WTC11 (cell line): ENCODE data around the gene TDRD1. TPM values are rescaled to one million over a fixed set of nuclear protein-coding genes. Genes with fewer than 3 reads are reported as not detected.

Experiments used
- ATAC-seq: fragments of 200-7000 bp; cut with Tn5 transposase; 2 replicates; pipeline ENCODE4 v1.10.0; 2021; ENCODE audit warnings: mild to moderate bottlenecking, moderate library complexity
- CTCF ChIA-PET: fragments of 300-600 bp; sonication (Branson Sonifier 250); formaldehyde crosslinking; loops from one replicate; lab custom pipeline; 2021; ENCODE audit warnings: antibody characterized with exemption; lab: Charles Lee
- POLR2A ChIA-PET: fragments of 350-600 bp; sonication (Branson Sonifier 250); formaldehyde crosslinking; loops from one replicate; lab custom pipeline; 2021; ENCODE audit warnings: antibody characterized with exemption; lab: Charles Lee
- DNase-seq: peaks from one replicate; pipeline ENCODE4 v3.0.0; 2021; ENCODE audit warnings: low spot score
- H3K27ac Mint-ChIP-seq: 2 replicates; pipeline ENCODE4 v1.8.0; 2021; ENCODE audit warnings: mixed read lengths
- H3K27me3 Mint-ChIP-seq: 2 replicates; pipeline ENCODE4 v1.8.0; 2021; ENCODE audit warnings: low read depth, mild to moderate bottlenecking, moderate library complexity, mixed read lengths
- H3K36me3 Mint-ChIP-seq: 2 replicates; pipeline ENCODE4 v1.8.0; 2021; ENCODE audit warnings: mixed read lengths
- H3K4me1 Mint-ChIP-seq: 2 replicates; pipeline ENCODE4 v1.8.0; 2022; ENCODE audit warnings: mixed read lengths
- H3K4me3 Mint-ChIP-seq: 2 replicates; pipeline ENCODE4 v1.8.0; 2021; ENCODE audit warnings: mild to moderate bottlenecking, moderate library complexity, mixed read lengths
- H3K9me3 Mint-ChIP-seq: 2 replicates; pipeline ENCODE4 v1.8.0; 2021; ENCODE audit warnings: mixed read lengths
- AR ChIP-seq: fragments of 250-450 bp; sonication (Bioruptor Pico); IDR thresholded peaks from 2 replicates; pipeline ENCODE4 v1.9.0; 2021; ENCODE audit warnings: mild to moderate bottlenecking
- ARID4B ChIP-seq: sonication (generic); formaldehyde crosslinking; IDR thresholded peaks from 2 replicates; pipeline ENCODE4 v1.8.0; 2023; ENCODE audit warnings: missing genetic modification reagents, mild to moderate bottlenecking, borderline replicate concordance
- FOXP4 ChIP-seq: sonication (generic); formaldehyde crosslinking; IDR thresholded peaks from 2 replicates; pipeline ENCODE4 v1.8.0; 2022; ENCODE audit warnings: mild to moderate bottlenecking, missing genetic modification reagents
- GABPB1 ChIP-seq: sonication (generic); formaldehyde crosslinking; IDR thresholded peaks from 2 replicates; pipeline ENCODE4 v1.8.1; 2023; ENCODE audit warnings: mild to moderate bottlenecking, missing genetic modification reagents
- HMGA2 ChIP-seq: fragments of 250-450 bp; sonication (Bioruptor Pico); IDR thresholded peaks from 2 replicates; pipeline ENCODE4 v1.4.0; 2021; ENCODE audit warnings: mild to moderate bottlenecking, moderate library complexity
- IRF1 ChIP-seq: sonication (generic); formaldehyde crosslinking; IDR thresholded peaks from 2 replicates; pipeline ENCODE4 v1.8.0; 2023; ENCODE audit warnings: missing genetic modification reagents
- IRF2 ChIP-seq: sonication (generic); formaldehyde crosslinking; IDR thresholded peaks from 2 replicates; pipeline ENCODE4 v1.8.0; 2022; ENCODE audit warnings: low read depth, missing genetic modification reagents, borderline replicate concordance
- MAX ChIP-seq: sonication (generic); formaldehyde crosslinking; IDR thresholded peaks from 2 replicates; pipeline ENCODE4 v1.8.0; 2022; ENCODE audit warnings: mild to moderate bottlenecking, missing genetic modification reagents
- NR2C2 ChIP-seq: sonication (generic); formaldehyde crosslinking; IDR thresholded peaks from 2 replicates; pipeline ENCODE4 v1.8.0; 2022; ENCODE audit warnings: mild to moderate bottlenecking, missing genetic modification reagents
- STAT6 ChIP-seq: sonication (generic); formaldehyde crosslinking; conservative IDR thresholded peaks from 2 replicates; pipeline ENCODE4 v1.8.1; 2023; ENCODE audit warnings: mild to moderate bottlenecking, low read depth, missing genetic modification reagents, moderate library complexity
- TCF7 ChIP-seq: sonication (generic); formaldehyde crosslinking; IDR thresholded peaks from 2 replicates; pipeline ENCODE4 v1.8.0; 2022; ENCODE audit warnings: mild to moderate bottlenecking, low read depth, missing genetic modification reagents, moderate library complexity
- ZNF138 ChIP-seq: sonication (generic); formaldehyde crosslinking; conservative IDR thresholded peaks from 2 replicates; pipeline ENCODE4 v1.8.1; 2022; ENCODE audit warnings: mild to moderate bottlenecking, moderate library complexity, missing genetic modification reagents
- ZNF219 ChIP-seq: sonication (generic); formaldehyde crosslinking; IDR thresholded peaks from 2 replicates; pipeline ENCODE4 v1.8.0; 2023; ENCODE audit warnings: missing genetic modification reagents, mild to moderate bottlenecking, borderline replicate concordance
- ZNF263 ChIP-seq: sonication (generic); formaldehyde crosslinking; IDR thresholded peaks from 2 replicates; pipeline ENCODE4 v1.8.1; 2022; ENCODE audit warnings: low read depth, mild to moderate bottlenecking, moderate library complexity, missing genetic modification reagents
- ZNF317 ChIP-seq: sonication (generic); formaldehyde crosslinking; IDR thresholded peaks from 2 replicates; pipeline ENCODE4 v1.8.1; 2023; ENCODE audit warnings: low read depth, mild to moderate bottlenecking, moderate library complexity, missing genetic modification reagents, borderline replicate concordance
- ZNF423 ChIP-seq: fragments of 250-450 bp; sonication (Bioruptor Pico); IDR thresholded peaks from 2 replicates; pipeline ENCODE4 v2.1.2; 2022; ENCODE audit warnings: mild to moderate bottlenecking, moderate library complexity
- total RNA-seq: library from RNA; stranded (reverse); gene quantifications from 3 replicates; pipeline ENCODE4 v1.2.3, GENCODE V29; 2021

TDRD1 gene
- total RNA-seq, 1 experiment from 2014 or later, result 0.70 TPM

- H3K4me1 Mint-ChIP-seq, result peaks cover 14% of the 10 kb centered on the region
- no peaks in the 10 kb centered on the region for H3K27me3 Mint-ChIP-seq
- H3K9me3 Mint-ChIP-seq, result no peaks in the 10 kb centered on the region
- CTCF ChIA-PET, result no interaction called here
- H3K4me3 Mint-ChIP-seq, result no peak overlapping the region
- H3K36me3 Mint-ChIP-seq, result no peaks in the 10 kb centered on the region
- TF ChIP-seq ZNF138, result no peak
- POLR2A ChIA-PET, result no interaction called here
- DNase-seq (no peak), ATAC-seq (no peak)
- no peak overlapping the region for H3K27ac Mint-ChIP-seq
These were observed 81.9 kb downstream of the TDRD1 start for GRCh38 chr10:114261076-114261475.

- DNase-seq (no peak), ATAC-seq (peak; percentile 64)
- H3K27me3 Mint-ChIP-seq, result no peaks in the 10 kb centered on the region
- no peaks in the 10 kb centered on the region for H3K36me3 Mint-ChIP-seq
- ChIA-PET CTCF (interaction anchor here (0.7 kb wide), 1 partner anchor 27 kb away, joined by 4 read pairs; no protein-coding TSS in a partner anchor), POLR2A (no interaction called here)
- TF ChIP-seq ZNF263 (CRISPR knock-in tag) (no peak), ZNF423 (peak; percentile 62), ZNF317 (CRISPR knock-in tag) (no peak)
- no peaks in the 10 kb centered on the region for H3K9me3 Mint-ChIP-seq
- peaks cover 20% of the 10 kb centered on the region for H3K4me1 Mint-ChIP-seq
- H3K4me3 Mint-ChIP-seq, result no peak overlapping the region
- no peak overlapping the region for H3K27ac Mint-ChIP-seq
These were observed 83.3 kb downstream of the TDRD1 start for GRCh38 chr10:114262496-114262895.

- CTCF ChIA-PET, result no interaction called here
- no peak for DNase-seq
- H3K4me1 Mint-ChIP-seq, result peaks cover 9% of the 10 kb centered on the region; the same call in 1 of the 2 replicates
- ATAC-seq, result no peak
- H3K27me3 Mint-ChIP-seq, result no peaks in the 10 kb centered on the region
- no peak overlapping the region for H3K27ac Mint-ChIP-seq
- H3K9me3 Mint-ChIP-seq, result no peaks in the 10 kb centered on the region
- no peak overlapping the region for H3K4me3 Mint-ChIP-seq
- POLR2A ChIA-PET, result no interaction called here
- no peaks in the 10 kb centered on the region for H3K36me3 Mint-ChIP-seq
- TF ChIP-seq IRF1 (CRISPR knock-in tag), result no peak
- no peak for TF ChIP-seq ZNF219 (CRISPR knock-in tag)
- no peak for TF ChIP-seq FOXP4 (CRISPR knock-in tag)
- TF ChIP-seq IRF2 (CRISPR knock-in tag), result no peak
- TF ChIP-seq NR2C2, result no peak
- no peak for TF ChIP-seq ARID4B (CRISPR knock-in tag)
- no peak for TF ChIP-seq HMGA2
- TF ChIP-seq STAT6 (CRISPR knock-in tag), result no peak
- TF ChIP-seq TCF7 (CRISPR knock-in tag), result no peak
- TF ChIP-seq MAX (CRISPR knock-in tag), result no peak
- no peak for TF ChIP-seq GABPB1 (CRISPR knock-in tag)
- TF ChIP-seq AR, result no peak
These were observed 86.4 kb downstream of the TDRD1 start for GRCh38 chr10:114265392-114266053.
